Lower leg skin (tissue), 3 donors: ENCODE data around the gene RMI2.

Experiments
- POLR2A ChIP-seq, 2 donors: fragments of 450-650 bp; IDR thresholded peaks; one replicate each; pipeline ENCODE4 v1.6.1; 2016 to 2017; ENCODE audit warnings: antibody characterized with exemption in 2 of 2, mild to moderate bottlenecking in 1 of 2, moderate library complexity in 1 of 2
- TF ChIP-seq, protein P1 (sequence below), 3 donors: fragments of 450-650 bp; IDR thresholded peaks; one replicate each; pipeline ENCODE4 v1.5.1; 2016; ENCODE audit warnings: antibody characterized with exemption in 3 of 3, mild to moderate bottlenecking in 3 of 3, moderate library complexity in 2 of 3

DNA sequence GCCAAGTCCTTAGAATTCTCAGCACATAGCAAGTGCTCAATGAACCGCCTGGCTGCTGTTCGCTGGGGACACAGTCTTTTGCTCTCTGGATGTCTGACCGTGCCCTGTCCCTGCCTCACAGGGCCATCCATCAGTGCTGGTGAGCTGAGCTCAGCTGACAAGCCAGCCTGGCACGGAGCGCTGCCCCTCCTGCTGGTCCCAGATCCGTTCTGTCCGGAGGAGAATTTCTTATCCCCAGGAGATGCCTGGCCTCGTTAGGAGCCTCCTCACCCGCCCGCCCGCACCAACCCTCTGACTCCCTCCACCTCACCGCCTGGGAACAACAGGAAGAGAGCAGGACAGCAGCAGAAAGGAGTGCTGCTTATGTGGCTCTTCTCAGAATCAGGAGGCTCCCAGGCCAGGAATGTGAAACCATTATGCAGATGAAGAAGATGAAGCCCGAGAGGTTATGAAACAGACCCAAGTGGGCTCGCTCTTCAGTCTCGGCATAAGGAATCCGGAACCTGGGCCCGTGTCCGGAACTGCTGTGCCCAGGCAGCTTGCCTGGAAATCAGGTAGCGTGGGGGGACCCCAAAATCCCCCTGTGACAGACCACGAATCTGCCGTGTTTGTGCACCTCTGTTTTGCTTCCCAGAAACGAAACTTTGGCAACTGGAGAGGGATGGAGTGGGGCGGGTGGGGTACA lies 28.8 kb upstream of the RMI2 start:
- no peak for TF ChIP-seq POLR2A (IDR thresholded peaks at IDR 0.05)
- TF ChIP-seq, protein P1, sequence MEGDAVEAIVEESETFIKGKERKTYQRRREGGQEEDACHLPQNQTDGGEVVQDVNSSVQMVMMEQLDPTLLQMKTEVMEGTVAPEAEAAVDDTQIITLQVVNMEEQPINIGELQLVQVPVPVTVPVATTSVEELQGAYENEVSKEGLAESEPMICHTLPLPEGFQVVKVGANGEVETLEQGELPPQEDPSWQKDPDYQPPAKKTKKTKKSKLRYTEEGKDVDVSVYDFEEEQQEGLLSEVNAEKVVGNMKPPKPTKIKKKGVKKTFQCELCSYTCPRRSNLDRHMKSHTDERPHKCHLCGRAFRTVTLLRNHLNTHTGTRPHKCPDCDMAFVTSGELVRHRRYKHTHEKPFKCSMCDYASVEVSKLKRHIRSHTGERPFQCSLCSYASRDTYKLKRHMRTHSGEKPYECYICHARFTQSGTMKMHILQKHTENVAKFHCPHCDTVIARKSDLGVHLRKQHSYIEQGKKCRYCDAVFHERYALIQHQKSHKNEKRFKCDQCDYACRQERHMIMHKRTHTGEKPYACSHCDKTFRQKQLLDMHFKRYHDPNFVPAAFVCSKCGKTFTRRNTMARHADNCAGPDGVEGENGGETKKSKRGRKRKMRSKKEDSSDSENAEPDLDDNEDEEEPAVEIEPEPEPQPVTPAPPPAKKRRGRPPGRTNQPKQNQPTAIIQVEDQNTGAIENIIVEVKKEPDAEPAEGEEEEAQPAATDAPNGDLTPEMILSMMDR (IDR thresholded peaks at IDR 0.05): no peak
